NCI-H2171 (cell line): ENCODE results near the gene TNFAIP8L1.

Experiments
- DNase-seq: peaks from one replicate; lab custom pipeline; 2025; lab: John Stamatoyannopoulos, UW

The TNFAIP8L1 gene

GRCh38 chr19:4702764-4703163, 63.4 kb downstream of the TNFAIP8L1 start:
- DNase-seq = no peak

GRCh38 chr19:4703671-4704316, 64.5 kb downstream of the TNFAIP8L1 start:
- DNase-seq = no peak

GRCh38 chr19:4704317-4704673, 65.0 kb downstream of the TNFAIP8L1 start:
- no peak for DNase-seq
